WTC11 (cell line): Measurements from ENCODE around the gene SLC26A2. TPM values are rescaled to one million over a fixed set of nuclear protein-coding genes. Genes with fewer than 3 reads are reported as not detected.

Source experiments
- ATAC-seq: fragments of 200-7000 bp; cut with Tn5 transposase; 2 replicates; pipeline ENCODE4 v1.10.0; 2021; ENCODE audit warnings: mild to moderate bottlenecking, moderate library complexity
- CTCF ChIA-PET: fragments of 300-600 bp; sonication (Branson Sonifier 250); formaldehyde crosslinking; loops from one replicate; lab custom pipeline; 2021; ENCODE audit warnings: antibody characterized with exemption; lab: Charles Lee
- POLR2A ChIA-PET: fragments of 350-600 bp; sonication (Branson Sonifier 250); formaldehyde crosslinking; loops from one replicate; lab custom pipeline; 2021; ENCODE audit warnings: antibody characterized with exemption; lab: Charles Lee
- DNase-seq: peaks from one replicate; pipeline ENCODE4 v3.0.0; 2021; ENCODE audit warnings: low spot score
- H3K27ac Mint-ChIP-seq: 2 replicates; pipeline ENCODE4 v1.8.0; 2021; ENCODE audit warnings: mixed read lengths
- H3K27me3 Mint-ChIP-seq: 2 replicates; pipeline ENCODE4 v1.8.0; 2021; ENCODE audit warnings: low read depth, mild to moderate bottlenecking, moderate library complexity, mixed read lengths
- H3K36me3 Mint-ChIP-seq: 2 replicates; pipeline ENCODE4 v1.8.0; 2021; ENCODE audit warnings: mixed read lengths
- H3K4me1 Mint-ChIP-seq: 2 replicates; pipeline ENCODE4 v1.8.0; 2022; ENCODE audit warnings: mixed read lengths
- H3K4me3 Mint-ChIP-seq: 2 replicates; pipeline ENCODE4 v1.8.0; 2021; ENCODE audit warnings: mild to moderate bottlenecking, moderate library complexity, mixed read lengths
- H3K9me3 Mint-ChIP-seq: 2 replicates; pipeline ENCODE4 v1.8.0; 2021; ENCODE audit warnings: mixed read lengths
- AR ChIP-seq: fragments of 250-450 bp; sonication (Bioruptor Pico); IDR thresholded peaks from 2 replicates; pipeline ENCODE4 v1.9.0; 2021; ENCODE audit warnings: mild to moderate bottlenecking
- ATF1 ChIP-seq: sonication (generic); formaldehyde crosslinking; IDR thresholded peaks from 2 replicates; pipeline ENCODE4 v1.8.1; 2023; ENCODE audit warnings: mild to moderate bottlenecking, moderate library complexity, missing genetic modification reagents
- ATF2 ChIP-seq: sonication (generic); formaldehyde crosslinking; IDR thresholded peaks from 2 replicates; pipeline ENCODE4 v1.8.1; 2022; ENCODE audit warnings: low read depth, missing genetic modification reagents, borderline replicate concordance
- CDX4 ChIP-seq: fragments of 250-450 bp; sonication (Bioruptor Pico); IDR thresholded peaks from 2 replicates; pipeline ENCODE4 v1.9.0; 2021; ENCODE audit warnings: moderate library complexity, mild to moderate bottlenecking, inconsistent platforms, borderline replicate concordance
- E2F5 ChIP-seq: sonication (generic); formaldehyde crosslinking; IDR thresholded peaks from 2 replicates; pipeline ENCODE4 v1.8.1; 2022; ENCODE audit warnings: mild to moderate bottlenecking, moderate library complexity, missing genetic modification reagents
- ELF4 ChIP-seq: sonication (generic); formaldehyde crosslinking; IDR thresholded peaks from 2 replicates; pipeline ENCODE4 v1.8.1; 2022; ENCODE audit warnings: low read depth, mild to moderate bottlenecking, moderate library complexity, missing genetic modification reagents
- ERG ChIP-seq: fragments of 250-450 bp; sonication (Bioruptor Pico); IDR thresholded peaks from 2 replicates; pipeline ENCODE4 v1.8.0; 2021; ENCODE audit warnings: mild to moderate bottlenecking
- ESRRA ChIP-seq: sonication (generic); formaldehyde crosslinking; IDR thresholded peaks from 2 replicates; pipeline ENCODE4 v1.8.1; 2022; ENCODE audit warnings: mild to moderate bottlenecking, missing genetic modification reagents, borderline replicate concordance
- FOXJ3 ChIP-seq: sonication (generic); formaldehyde crosslinking; IDR thresholded peaks from 2 replicates; pipeline ENCODE4 v1.9.0; 2021; ENCODE audit warnings: missing genetic modification reagents, mild to moderate bottlenecking, borderline replicate concordance
- FOXK1 ChIP-seq: sonication (generic); formaldehyde crosslinking; IDR thresholded peaks from 2 replicates; pipeline ENCODE4 v1.8.0; 2022; ENCODE audit warnings: mild to moderate bottlenecking, moderate library complexity, missing genetic modification reagents
- GABPB1 ChIP-seq: sonication (generic); formaldehyde crosslinking; IDR thresholded peaks from 2 replicates; pipeline ENCODE4 v1.8.1; 2023; ENCODE audit warnings: mild to moderate bottlenecking, missing genetic modification reagents
- GTF2I ChIP-seq: fragments of 250-450 bp; sonication (Bioruptor Pico); conservative IDR thresholded peaks from 2 replicates; pipeline ENCODE4 v1.4.0; 2021; ENCODE audit warnings: mild to moderate bottlenecking
- HMGA2 ChIP-seq: fragments of 250-450 bp; sonication (Bioruptor Pico); IDR thresholded peaks from 2 replicates; pipeline ENCODE4 v1.4.0; 2021; ENCODE audit warnings: mild to moderate bottlenecking, moderate library complexity
- MLX ChIP-seq: sonication (generic); formaldehyde crosslinking; IDR thresholded peaks from 2 replicates; pipeline ENCODE4 v1.8.1; 2023; ENCODE audit warnings: mild to moderate bottlenecking, missing genetic modification reagents, moderate library complexity
- MYBL2 ChIP-seq: sonication (generic); formaldehyde crosslinking; IDR thresholded peaks from 2 replicates; pipeline ENCODE4 v1.8.1; 2023; ENCODE audit warnings: mild to moderate bottlenecking, moderate library complexity, missing genetic modification reagents
- NFYB ChIP-seq: sonication (generic); formaldehyde crosslinking; conservative IDR thresholded peaks from 2 replicates; pipeline ENCODE4 v1.8.0; 2022; ENCODE audit warnings: low read depth, missing genetic modification reagents
- NR1H2 ChIP-seq: sonication (generic); formaldehyde crosslinking; IDR thresholded peaks from 2 replicates; pipeline ENCODE4 v1.9.0; 2021; ENCODE audit warnings: mild to moderate bottlenecking, moderate library complexity, missing genetic modification reagents
- OVOL2 ChIP-seq: fragments of 250-450 bp; sonication (Bioruptor Pico); IDR thresholded peaks from 2 replicates; pipeline ENCODE4 v1.9.0; 2021; ENCODE audit warnings: mild to moderate bottlenecking, borderline replicate concordance
- PREB ChIP-seq: sonication (generic); formaldehyde crosslinking; IDR thresholded peaks from 2 replicates; pipeline ENCODE4 v1.8.1; 2022; ENCODE audit warnings: mild to moderate bottlenecking, missing genetic modification reagents, moderate library complexity, borderline replicate concordance
- RELA ChIP-seq: sonication (generic); formaldehyde crosslinking; IDR thresholded peaks from 2 replicates; pipeline ENCODE4 v1.8.1; 2022; ENCODE audit warnings: missing genetic modification reagents, mild to moderate bottlenecking, borderline replicate concordance
- SMAD3 ChIP-seq: sonication (generic); formaldehyde crosslinking; IDR thresholded peaks from 2 replicates; pipeline ENCODE4 v1.8.0; 2022; ENCODE audit warnings: missing genetic modification reagents, mild to moderate bottlenecking, borderline replicate concordance
- TEAD1 ChIP-seq: sonication (generic); formaldehyde crosslinking; IDR thresholded peaks from 2 replicates; pipeline ENCODE4 v1.8.0; 2022; ENCODE audit warnings: mild to moderate bottlenecking, missing genetic modification reagents
- USF2 ChIP-seq: sonication (generic); formaldehyde crosslinking; IDR thresholded peaks from 2 replicates; pipeline ENCODE4 v1.8.1; 2023; ENCODE audit warnings: mild to moderate bottlenecking, missing genetic modification reagents, moderate library complexity
- ZBTB21 ChIP-seq: sonication (generic); formaldehyde crosslinking; IDR thresholded peaks from 2 replicates; pipeline ENCODE4 v1.8.1; 2023; ENCODE audit warnings: mild to moderate bottlenecking, missing genetic modification reagents, borderline replicate concordance
- ZNF219 ChIP-seq: sonication (generic); formaldehyde crosslinking; IDR thresholded peaks from 2 replicates; pipeline ENCODE4 v1.8.0; 2023; ENCODE audit warnings: missing genetic modification reagents, mild to moderate bottlenecking, borderline replicate concordance
- ZNF423 ChIP-seq: fragments of 250-450 bp; sonication (Bioruptor Pico); IDR thresholded peaks from 2 replicates; pipeline ENCODE4 v2.1.2; 2022; ENCODE audit warnings: mild to moderate bottlenecking, moderate library complexity
- total RNA-seq: library from RNA; stranded (reverse); gene quantifications from 3 replicates; pipeline ENCODE4 v1.2.3, GENCODE V29; 2021

The SLC26A2 gene
- total RNA-seq, 1 experiment from 2014 or later, result 11.1 TPM

GRCh38 chr5:149948993-149949392 lies 11.6 kb upstream of the SLC26A2 start:
- no peaks in the 10 kb centered on the region for H3K27me3 Mint-ChIP-seq
- no peak overlapping the region for H3K4me3 Mint-ChIP-seq
- H3K9me3 Mint-ChIP-seq, result no peaks in the 10 kb centered on the region
- no peak for TF ChIP-seq ATF2 (CRISPR knock-in tag)
- TF ChIP-seq ZBTB21, result no peak
- no peak for TF ChIP-seq MYBL2 (CRISPR knock-in tag)
- no peak for TF ChIP-seq FOXJ3
- no peak for TF ChIP-seq NR1H2 (CRISPR knock-in tag)
- TF ChIP-seq E2F5 (CRISPR knock-in tag), result no peak
- no peak for TF ChIP-seq ELF4 (CRISPR knock-in tag)
- TF ChIP-seq ZNF423 (CRISPR knock-in tag), result no peak
- no peak for TF ChIP-seq ZNF219 (CRISPR knock-in tag)
- TF ChIP-seq ERG, result no peak
- TF ChIP-seq RELA (CRISPR knock-in tag), result no peak
- TF ChIP-seq OVOL2 (CRISPR knock-in tag), result no peak
- TF ChIP-seq SMAD3 (CRISPR knock-in tag), result no peak
- no peak for TF ChIP-seq GABPB1 (CRISPR knock-in tag)
- TF ChIP-seq AR (CRISPR knock-in tag), result no peak
- TF ChIP-seq USF2 (CRISPR knock-in tag), result no peak
- TF ChIP-seq GTF2I (CRISPR knock-in tag), result no peak
- no peak for TF ChIP-seq HMGA2 (CRISPR knock-in tag)
- DNase-seq (no peak), ATAC-seq (no peak)
- no peak overlapping the region for H3K27ac Mint-ChIP-seq
- H3K4me1 Mint-ChIP-seq, result no peaks in the 10 kb centered on the region
- ChIA-PET POLR2A (no interaction called here), CTCF (interaction anchor here (1.7 kb wide), 1 partner anchor 11 kb away, joined by 6 read pairs; the partner anchor contains the start of gene SLC26A2)
- H3K36me3 Mint-ChIP-seq, result no peaks in the 10 kb centered on the region

- H3K36me3 Mint-ChIP-seq, result no peaks in the 10 kb centered on the region
- CTCF ChIA-PET, result interaction anchor here (0.5 to 2.0 kb wide), 9 partner anchors 10 to 339 kb away, joined by 3 to 28 read pairs (median 4); partner anchors contain the start of gene SLC26A2
- no peak for DNase-seq
- H3K4me1 Mint-ChIP-seq, result no peaks in the 10 kb centered on the region
- no peaks in the 10 kb centered on the region for H3K27me3 Mint-ChIP-seq
- no peak overlapping the region for H3K27ac Mint-ChIP-seq
- H3K4me3 Mint-ChIP-seq, result no peak overlapping the region
- no peaks in the 10 kb centered on the region for H3K9me3 Mint-ChIP-seq
- ATAC-seq, result peak; percentile 77
- POLR2A ChIA-PET, result interaction anchor here (1.0 kb wide), 1 partner anchor 9 kb away, joined by 4 read pairs; the partner anchor contains the start of gene SLC26A2
- TF ChIP-seq ATF1 (CRISPR knock-in tag) (no peak), MLX (no peak), PREB (CRISPR knock-in tag) (no peak), FOXK1 (CRISPR knock-in tag) (no peak), CDX4 (no peak), NFYB (CRISPR knock-in tag) (no peak), ZBTB21 (no peak), TEAD1 (CRISPR knock-in tag) (no peak), ESRRA (CRISPR knock-in tag) (no peak)
Measured at GRCh38 chr5:149951138-149951749, 9.3 kb upstream of the SLC26A2 start.
